B cell (primary cell): ENCODE results near the gene VWA8. TPM values are rescaled to one million over a fixed set of nuclear protein-coding genes. Genes with fewer than 3 reads are reported as not detected.

Experiments used
- ATAC-seq: fragments of 200-7000 bp; cut with Tn5 transposase; one replicate; pipeline ENCODE4 v1.10.0; 2021; ENCODE audit warnings: low read depth, mild to moderate bottlenecking, moderate number of reproducible peaks, moderate library complexity
- CTCF ChIA-PET: fragments of 350-600 bp; sonication (Branson Sonifier 250); formaldehyde crosslinking; loops from one replicate; lab custom pipeline; 2021; ENCODE audit warnings: antibody characterized with exemption, inconsistent platforms; lab: Charles Lee
- POLR2A ChIA-PET: fragments of 350-600 bp; sonication (Branson Sonifier 250); formaldehyde crosslinking; loops from one replicate; lab custom pipeline; 2021; ENCODE audit warnings: antibody characterized with exemption; lab: Charles Lee
- DNase-seq: peaks from one replicate; pipeline ENCODE4 v3.0.0; 2013
- H2AFZ ChIP-seq: 2 replicates; pipeline ENCODE4 v1.6.1; 2012; ENCODE audit warnings: mild to moderate bottlenecking, low read depth, low read length; ENCODE audit not compliant: insufficient read depth, poor library complexity, severe bottlenecking
- H3K27ac ChIP-seq, 2 donors: 1 replicate in 1 of 2; 2 replicates in 1 of 2; pipeline ENCODE4 v1.5.1; 2012 to 2013; ENCODE audit warnings: low read length in 2 of 2, mild to moderate bottlenecking in 2 of 2, moderate library complexity in 1 of 2
- H3K27me3 ChIP-seq, 4 experiments: fragments of 200-600 bp in 1 of 4; sonication (generic) in 1 of 4; replicated peaks in 1 of 4; 1 replicate in 2 of 4; 2 replicates in 2 of 4; pipeline versions ENCODE4 v1.6.1 to v1.7.0; 2013 to 2016; ENCODE audit warnings: low read length in 3 of 4, mild to moderate bottlenecking in 2 of 4, mixed read lengths in 1 of 4, moderate library complexity in 1 of 4; ENCODE audit not compliant: insufficient read depth in 4 of 4, control insufficient read depth in 3 of 4; ENCODE audit errors: control extremely low read depth in 1 of 4
- H3K36me3 ChIP-seq, 2 experiments: replicated peaks in 1 of 2; 1 replicate in 1 of 2; 2 replicates in 1 of 2; pipeline versions ENCODE4 v1.6.1 to v1.7.1; 2013; ENCODE audit warnings: low read length in 1 of 2; ENCODE audit not compliant: insufficient read depth in 2 of 2, control insufficient read depth in 1 of 2; ENCODE audit errors: control extremely low read depth in 1 of 2, extremely low read depth in 1 of 2
- H3K4me1 ChIP-seq, 2 donors: fragments of 200-600 bp in 1 of 2; sonication (generic) in 1 of 2; 1 replicate in 1 of 2; 2 replicates in 1 of 2; pipeline versions ENCODE4 v1.5.1 to v1.6.1; 2013 to 2017; ENCODE audit warnings: low read length in 2 of 2; ENCODE audit not compliant: control insufficient read depth in 2 of 2, insufficient read depth in 2 of 2
- H3K4me2 ChIP-seq: replicated peaks from 2 replicates; pipeline ENCODE3; 2012; ENCODE audit warnings: mild to moderate bottlenecking, low read depth, low read length; ENCODE audit not compliant: poor library complexity, severe bottlenecking
- H3K4me3 ChIP-seq, 5 experiments: fragments of 200-600 bp in 1 of 5; sonication (generic) in 1 of 5; 1 replicate in 3 of 5; 2 replicates in 2 of 5; pipeline versions ENCODE4 v1.5.1 to v1.7.0; 2011 to 2016; ENCODE audit warnings: low read length in 4 of 5, mild to moderate bottlenecking in 4 of 5, low read depth in 2 of 5, control low read depth in 1 of 5, moderate library complexity in 1 of 5; ENCODE audit not compliant: insufficient read depth in 1 of 5; ENCODE audit errors: control extremely low read depth in 1 of 5, extremely low read depth in 1 of 5
- H3K79me2 ChIP-seq: fragments of 200-600 bp; sonication (generic); one replicate; pipeline ENCODE4 v1.6.0; 2016; ENCODE audit warnings: low read length; ENCODE audit not compliant: control insufficient read depth, insufficient read depth
- H3K9ac ChIP-seq: fragments of 200-600 bp; sonication (generic); 2 replicates; pipeline ENCODE4 v1.6.1; 2017; ENCODE audit warnings: mild to moderate bottlenecking, low read length, moderate library complexity
- H3K9me3 ChIP-seq, 3 donors: one replicate each; pipeline versions ENCODE4 v1.6.1 to v1.7.1; 2013; ENCODE audit warnings: low read length in 2 of 3; ENCODE audit not compliant: control insufficient read depth in 2 of 3, insufficient read depth in 1 of 3; ENCODE audit errors: control extremely low read depth in 1 of 3
- H4K20me1 ChIP-seq: 2 replicates; pipeline ENCODE4 v1.6.0; 2012; ENCODE audit warnings: mild to moderate bottlenecking, low read length; ENCODE audit not compliant: insufficient read depth, control insufficient read depth, poor library complexity, severe bottlenecking
- H3K27ac Mint-ChIP-seq: one replicate; pipeline ENCODE4 v1.8.0; 2021; ENCODE audit warnings: mixed read lengths
- H3K27me3 Mint-ChIP-seq: one replicate; pipeline ENCODE4 v1.8.0; 2021; ENCODE audit warnings: mixed read lengths
- H3K4me1 Mint-ChIP-seq: one replicate; pipeline ENCODE4 v1.8.0; 2021; ENCODE audit warnings: mixed read lengths
- H3K4me3 Mint-ChIP-seq: one replicate; pipeline ENCODE4 v1.8.0; 2021; ENCODE audit warnings: mixed read lengths
- H3K9me3 Mint-ChIP-seq: one replicate; pipeline ENCODE4 v1.8.0; 2022; ENCODE audit warnings: mixed read lengths; ENCODE audit not compliant: insufficient read depth
- CTCF ChIP-seq: fragments of 200-600 bp; IDR thresholded peaks from one replicate; pipeline ENCODE4 v1.8.0; 2022; ENCODE audit warnings: antibody characterized with exemption, mild to moderate bottlenecking
- EZH2 ChIP-seq: IDR thresholded peaks from 2 replicates; pipeline ENCODE4 v1.6.1; 2012; ENCODE audit warnings: borderline replicate concordance, low read depth, mild to moderate bottlenecking, moderate library complexity, low read length; ENCODE audit not compliant: insufficient read depth, poor library complexity, severe bottlenecking
- WGBS: methylation state at CpG from one replicate; pipeline ENCODE4 v1.1.5; 2013; ENCODE audit warnings: missing lambda C conversion rate; ENCODE audit not compliant: insufficient coverage; 5-methylcytosine and 5-hydroxymethylcytosine counted together
- intact Hi-C: fragments of 100-400 bp; cut with micrococcal nuclease; formaldehyde crosslinking; loops from one replicate; pipeline ENCODE4 v1.10.0; 2022
- polyA plus RNA-seq: library from polyadenylated mRNA; depleted of rRNA; stranded (reverse); fragments of >200 nt; gene quantifications from 2 replicates; pipeline ENCODE4 v1.2.3, GENCODE V29; 2012
- total RNA-seq, 2 donors: library from RNA; stranded (reverse); fragments of 120-200 nt in 1 of 2; gene quantifications; 1 replicate in 1 of 2; 2 replicates in 1 of 2; pipeline versions ENCODE4 v1.2.3 to v1.2.4, GENCODE V29; 2013 to 2022

The VWA8 gene
- total and polyA plus RNA-seq, 2 donors (not counting 1 experiment from before 2014, with no cell fraction given), result 6.0 to 19.7 TPM

DNA sequence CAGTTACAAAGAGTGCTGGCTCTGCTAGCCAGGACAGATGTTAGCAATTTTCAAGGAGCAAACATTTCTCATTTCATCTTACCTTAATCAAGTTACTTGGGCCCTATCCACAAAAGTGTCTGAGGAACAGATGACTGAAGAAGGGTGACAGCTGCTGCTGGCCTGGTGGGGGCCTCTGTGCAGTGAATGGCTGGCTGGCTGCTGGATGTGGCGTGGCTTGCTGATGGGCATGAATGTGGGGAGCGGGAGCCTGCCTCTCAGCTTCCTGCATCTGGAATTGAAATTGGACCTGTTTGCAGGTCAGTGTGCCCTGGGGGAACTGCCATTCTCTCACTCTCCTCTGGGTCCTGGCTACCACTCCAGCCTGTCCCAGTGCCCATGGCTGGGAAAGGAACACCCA lies 408.9 kb downstream of the VWA8 start:
- H3K27me3 Mint-ChIP-seq, result no peaks in the 10 kb centered on the region
- H3K4me1 Mint-ChIP-seq, result peaks cover 13% of the 10 kb centered on the region
- no peak overlapping the region for H3K9ac ChIP-seq
- no peaks in the 10 kb centered on the region for H3K9me3 ChIP-seq
- no peaks in the 10 kb centered on the region for H4K20me1 ChIP-seq
- ATAC-seq (no peak), DNase-seq (no peak)
- no peak overlapping the region for H3K4me3 Mint-ChIP-seq
- H3K27ac ChIP-seq, result no peak overlapping the region
- H3K9me3 Mint-ChIP-seq, result no peaks in the 10 kb centered on the region
- no peak overlapping the region for H3K4me2 ChIP-seq
- no peak overlapping the region for H2AFZ ChIP-seq
- WGBS, result 94% methylated on average over 2 of the region's 2 CpGs
- ChIA-PET POLR2A (no interaction called here), CTCF (no interaction called here)
- no peak overlapping the region for H3K27ac Mint-ChIP-seq
- no peaks in the 10 kb centered on the region for H3K27me3 ChIP-seq
- TF ChIP-seq EZH2 (no peak), CTCF (no peak)
- H3K79me2 ChIP-seq, result no peaks in the 10 kb centered on the region
- peaks cover 0 to 13% of the 10 kb centered on the region in 2 donors for H3K4me1 ChIP-seq
- H3K4me3 ChIP-seq, result no peak overlapping the region
- intact Hi-C loops, result no loop called here
- H3K36me3 ChIP-seq, result no peaks in the 10 kb centered on the region

- Mint-ChIP-seq H3K4me1 (peaks cover 11% of the 10 kb centered on the region), H3K27ac (no peak overlapping the region), H3K4me3 (no peak overlapping the region), H3K9me3 (no peaks in the 10 kb centered on the region), H3K27me3 (no peaks in the 10 kb centered on the region)
- Histone ChIP-seq H3K79me2 (no peaks in the 10 kb centered on the region), H3K9ac (no peak overlapping the region), H3K4me1 (peaks cover 0 to 13% of the 10 kb centered on the region in 2 donors), H4K20me1 (no peaks in the 10 kb centered on the region), H3K4me3 (no peak overlapping the region), H3K27ac (no peak overlapping the region), H3K36me3 (no peaks in the 10 kb centered on the region), H3K4me2 (no peak overlapping the region), H3K27me3 (no peaks in the 10 kb centered on the region), H3K9me3 (no peaks in the 10 kb centered on the region), H2AFZ (no peak overlapping the region)
- ChIA-PET POLR2A (no interaction called here), CTCF (no interaction called here)
- DNase-seq (no peak), ATAC-seq (no peak)
- TF ChIP-seq EZH2 (no peak), CTCF (no peak)
- 96% methylated on average over 8 of the region's 8 CpGs for WGBS
- intact Hi-C loops, result no loop called here
Measured at GRCh38 chr13:41550276-41550675, 410.6 kb downstream of the VWA8 start.
